GM18870 (cell line): ENCODE results near the gene ATP6V0E1.
A peak's percentile ranks its signal among the peaks of the same experiment; 100 is the strongest.
"Not testable (repeated sequence)": the region's sequence is repeated elsewhere in the genome, so short reads cannot be mapped to it uniquely, and the experiment has no call there.

Source experiments
- ATAC-seq: cut with Tn5 transposase; IDR thresholded peaks from one replicate; pipeline ENCODE4 v1.9.1; 2021; ENCODE audit warnings: moderate library complexity; ENCODE audit not compliant: unreplicated experiment

Gene ATP6V0E1

GRCh38 chr5:173001229-173001841, 17.8 kb downstream of the ATP6V0E1 start:
- peak; percentile 64 for ATAC-seq

- no peak for ATAC-seq
These were observed 19.8 kb downstream of the ATP6V0E1 start for GRCh38 chr5:173003360-173003759.

- ATAC-seq, result no peak
These were observed 20.4 kb downstream of the ATP6V0E1 start for GRCh38 chr5:173004013-173004412.

GRCh38 chr5:173004447-173004846, 20.9 kb downstream of the ATP6V0E1 start:
- ATAC-seq, result no peak

- no peak for ATAC-seq
These were observed 26.4 kb downstream of the ATP6V0E1 start for GRCh38 chr5:173010021-173010420.

GRCh38 chr5:173010547-173011464, 27.2 kb downstream of the ATP6V0E1 start:
- no peak for ATAC-seq

- no peak for ATAC-seq
These were observed 28.0 kb downstream of the ATP6V0E1 start for GRCh38 chr5:173011566-173011965.

GRCh38 chr5:173012882-173013281, 29.3 kb downstream of the ATP6V0E1 start:
- ATAC-seq, result no peak

GRCh38 chr5:173014671-173015070, 31.1 kb downstream of the ATP6V0E1 start:
- ATAC-seq, result no peak

- ATAC-seq, result no peak
These were observed 31.6 kb downstream of the ATP6V0E1 start for GRCh38 chr5:173015192-173015591.

- no peak for ATAC-seq
These were observed 32.3 kb downstream of the ATP6V0E1 start for GRCh38 chr5:173015598-173016455.

GRCh38 chr5:173016598-173017046, 33.1 kb downstream of the ATP6V0E1 start:
- no peak for ATAC-seq

GRCh38 chr5:173017087-173017486, 33.5 kb downstream of the ATP6V0E1 start:
- ATAC-seq, result not testable (repeated sequence)

GRCh38 chr5:173018358-173018757, 34.8 kb downstream of the ATP6V0E1 start:
- ATAC-seq, result no peak

GRCh38 chr5:173020154-173020581, 36.6 kb downstream of the ATP6V0E1 start:
- no peak for ATAC-seq

GRCh38 chr5:173020643-173021042, 37.1 kb downstream of the ATP6V0E1 start:
- no peak for ATAC-seq

- no peak for ATAC-seq
These were observed 42.1 kb downstream of the ATP6V0E1 start for GRCh38 chr5:173025651-173026050.

- ATAC-seq, result no peak
These were observed 44.3 kb downstream of the ATP6V0E1 start for GRCh38 chr5:173027905-173028304.

GRCh38 chr5:173028811-173029327, 45.3 kb downstream of the ATP6V0E1 start:
- ATAC-seq, result no peak

GRCh38 chr5:173029499-173029921, 45.9 kb downstream of the ATP6V0E1 start:
- no peak for ATAC-seq

GRCh38 chr5:173032096-173032495, 48.5 kb downstream of the ATP6V0E1 start:
- not testable (repeated sequence) for ATAC-seq
